Gastroesophageal sphincter (tissue), 3 donors: ENCODE data around the gene TIGAR.

Experiments
- CTCF ChIP-seq, 4 experiments: fragments of 200-600 bp in 2 of 4; fragments of 450-650 bp in 2 of 4; sonication (generic) in 1 of 4; IDR thresholded peaks; one replicate each; pipeline ENCODE4 v1.5.1; 2017 to 2019; ENCODE audit warnings: antibody characterized with exemption in 4 of 4, mild to moderate bottlenecking in 2 of 4, moderate library complexity in 2 of 4
- EP300 ChIP-seq: sonication (generic); formaldehyde crosslinking; IDR thresholded peaks from one replicate; pipeline ENCODE4 v1.6.1; 2017; ENCODE audit warnings: antibody characterized with exemption, mild to moderate bottlenecking
- POLR2A ChIP-seq, 2 donors: fragments of 450-650 bp; IDR thresholded peaks; one replicate each; pipeline ENCODE4 v1.6.1; 2017; ENCODE audit warnings: antibody characterized with exemption in 2 of 2, mild to moderate bottlenecking in 2 of 2, moderate library complexity in 1 of 2

GRCh38 chr12:4273273-4273651, 47.8 kb upstream of the TIGAR start:
- TF ChIP-seq POLR2A (IDR thresholded peaks at IDR 0.05), result no peak
- TF ChIP-seq CTCF (IDR thresholded peaks at IDR 0.05), result no peak
- no peak for TF ChIP-seq EP300
